Fibroblast of mammary gland (primary cell): ENCODE results near the gene UST.

Source experiments
- DNase-seq: peaks from one replicate; pipeline ENCODE4 v3.0.0-alpha.2; 2010; ENCODE audit warnings: low read depth
- H3K4me3 ChIP-seq: 2 replicates; pipeline ENCODE4 v1.5.1; 2011; ENCODE audit warnings: low read depth, mild to moderate bottlenecking, low read length, moderate library complexity; ENCODE audit not compliant: control insufficient read depth
- TF ChIP-seq, protein P1 (sequence below): conservative IDR thresholded peaks from 2 replicates; pipeline ENCODE4 v1.5.1; 2011; ENCODE audit warnings: low read depth, low read length, inconsistent platforms; ENCODE audit not compliant: control insufficient read depth, insufficient read depth

Gene UST

DNA sequence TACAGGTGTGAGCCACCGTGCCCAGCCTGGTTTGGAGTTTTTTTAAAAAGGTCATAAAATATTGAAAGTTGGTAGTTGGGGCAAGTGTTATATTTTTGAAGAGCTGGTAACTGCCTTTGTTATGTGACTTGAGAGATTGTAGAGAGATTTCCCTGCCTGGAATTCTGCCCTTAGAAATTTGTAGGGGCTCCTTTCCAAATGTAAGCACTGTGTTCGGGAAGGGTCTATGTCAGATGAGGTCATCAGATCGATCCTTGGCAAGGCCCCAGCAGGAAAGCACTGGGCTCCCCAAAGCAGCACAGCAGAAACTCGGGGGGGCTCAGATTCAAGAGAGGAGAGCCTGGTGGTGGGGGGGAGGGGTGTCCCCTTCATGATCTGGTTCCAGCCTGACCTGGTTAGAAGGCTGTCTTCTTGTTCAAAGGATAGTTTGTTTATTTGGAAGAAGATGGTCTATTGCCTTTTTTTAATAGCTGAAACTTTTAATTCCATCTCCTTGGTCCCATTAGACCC is 220.2 kb downstream of the UST start:
- TF ChIP-seq, protein P1, sequence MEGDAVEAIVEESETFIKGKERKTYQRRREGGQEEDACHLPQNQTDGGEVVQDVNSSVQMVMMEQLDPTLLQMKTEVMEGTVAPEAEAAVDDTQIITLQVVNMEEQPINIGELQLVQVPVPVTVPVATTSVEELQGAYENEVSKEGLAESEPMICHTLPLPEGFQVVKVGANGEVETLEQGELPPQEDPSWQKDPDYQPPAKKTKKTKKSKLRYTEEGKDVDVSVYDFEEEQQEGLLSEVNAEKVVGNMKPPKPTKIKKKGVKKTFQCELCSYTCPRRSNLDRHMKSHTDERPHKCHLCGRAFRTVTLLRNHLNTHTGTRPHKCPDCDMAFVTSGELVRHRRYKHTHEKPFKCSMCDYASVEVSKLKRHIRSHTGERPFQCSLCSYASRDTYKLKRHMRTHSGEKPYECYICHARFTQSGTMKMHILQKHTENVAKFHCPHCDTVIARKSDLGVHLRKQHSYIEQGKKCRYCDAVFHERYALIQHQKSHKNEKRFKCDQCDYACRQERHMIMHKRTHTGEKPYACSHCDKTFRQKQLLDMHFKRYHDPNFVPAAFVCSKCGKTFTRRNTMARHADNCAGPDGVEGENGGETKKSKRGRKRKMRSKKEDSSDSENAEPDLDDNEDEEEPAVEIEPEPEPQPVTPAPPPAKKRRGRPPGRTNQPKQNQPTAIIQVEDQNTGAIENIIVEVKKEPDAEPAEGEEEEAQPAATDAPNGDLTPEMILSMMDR, result no peak
- no peak for DNase-seq
- no peak overlapping the region for H3K4me3 ChIP-seq

DNA sequence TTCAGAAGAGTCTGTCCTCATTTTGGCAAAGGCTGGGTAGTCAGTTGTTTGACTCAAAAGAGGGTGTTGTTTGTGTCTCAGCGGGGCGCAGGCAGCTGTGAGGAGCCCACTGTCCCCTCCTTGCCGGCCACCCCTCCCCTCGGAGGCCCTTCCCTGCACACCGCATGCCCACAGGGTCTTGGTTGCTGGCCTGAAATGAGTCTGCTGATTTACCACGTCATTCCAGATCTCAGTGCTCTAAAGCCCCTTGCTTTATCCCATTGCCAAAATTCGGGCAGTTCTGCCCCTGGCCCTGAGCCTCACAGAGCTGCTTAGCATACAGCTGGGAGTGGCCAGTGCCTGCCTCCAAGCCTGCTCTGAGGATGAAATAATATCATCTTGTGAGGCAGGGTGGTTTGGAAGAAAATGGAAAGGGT is 220.7 kb downstream of the UST start:
- DNase-seq, result no peak
- TF ChIP-seq, protein P1, result no peak
- no peak overlapping the region for H3K4me3 ChIP-seq

DNA sequence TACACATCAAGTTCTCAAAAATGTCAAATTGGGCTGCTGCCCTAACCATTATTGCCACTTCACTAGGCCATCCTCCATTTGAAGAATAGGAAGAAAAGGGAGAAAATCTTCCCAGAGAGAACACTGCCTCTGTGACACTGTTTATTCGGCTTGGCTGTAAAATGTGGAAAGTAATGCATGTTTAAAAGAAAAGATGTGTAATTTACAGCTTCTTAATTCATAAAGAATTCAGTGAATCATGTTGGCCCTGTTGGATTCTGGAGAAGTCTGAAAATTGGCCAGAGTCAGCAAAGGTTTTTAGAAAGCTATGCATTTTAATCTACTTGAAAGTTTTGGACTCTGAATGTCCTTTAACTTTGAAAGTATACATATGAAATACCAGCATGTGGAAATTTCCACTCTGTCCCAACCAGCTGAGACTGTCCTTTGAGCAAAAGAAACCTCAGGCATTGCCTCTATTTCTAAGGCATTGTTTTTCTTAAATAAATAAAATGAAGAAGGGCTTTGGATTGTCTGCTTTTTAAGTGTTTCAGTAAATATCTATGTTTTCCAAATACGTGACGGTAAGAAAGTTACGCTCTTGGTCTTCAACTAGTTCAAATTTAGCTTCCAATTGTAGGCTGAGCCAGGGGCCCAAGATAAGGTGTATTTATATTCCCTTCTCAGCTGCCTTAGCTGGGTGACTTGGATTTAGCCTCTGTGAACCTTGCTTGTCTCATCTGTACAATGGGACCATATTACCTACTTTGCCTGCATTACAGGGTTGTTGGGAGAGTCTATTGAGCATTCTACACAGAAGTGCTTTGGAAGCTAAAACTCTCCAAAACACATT is 222.2 kb downstream of the UST start:
- DNase-seq, result peak; percentile 27

DNA sequence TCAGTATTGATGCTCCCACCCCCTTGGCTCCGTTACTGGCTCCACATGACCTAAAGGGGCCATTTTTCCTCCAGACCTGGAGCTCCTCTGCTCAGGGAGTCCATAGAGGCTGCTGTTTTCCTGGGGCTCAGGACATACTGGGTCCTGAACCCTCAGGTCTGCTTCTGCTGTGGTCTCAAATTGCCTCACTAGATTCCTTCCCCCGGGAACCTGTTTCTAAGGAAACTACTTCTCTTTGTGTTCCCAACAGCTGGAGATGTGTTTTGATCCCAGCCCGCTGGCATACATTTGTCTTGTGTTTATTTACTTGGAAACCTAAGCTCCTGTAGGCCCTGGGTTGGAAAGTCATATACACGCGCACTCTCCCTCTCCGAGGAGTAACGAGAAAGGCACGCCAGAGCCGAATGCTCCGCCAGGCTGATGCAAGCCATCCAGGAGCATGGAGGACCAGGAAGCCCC is 222.8 kb downstream of the UST start:
- DNase-seq, result peak; percentile 60
- TF ChIP-seq, protein P1, result no peak

More for the DNA sequence above, 222.2 kb downstream of the UST start:
- H3K4me3 ChIP-seq, result no peak overlapping the region
- TF ChIP-seq, protein P1, result no peak

DNA sequence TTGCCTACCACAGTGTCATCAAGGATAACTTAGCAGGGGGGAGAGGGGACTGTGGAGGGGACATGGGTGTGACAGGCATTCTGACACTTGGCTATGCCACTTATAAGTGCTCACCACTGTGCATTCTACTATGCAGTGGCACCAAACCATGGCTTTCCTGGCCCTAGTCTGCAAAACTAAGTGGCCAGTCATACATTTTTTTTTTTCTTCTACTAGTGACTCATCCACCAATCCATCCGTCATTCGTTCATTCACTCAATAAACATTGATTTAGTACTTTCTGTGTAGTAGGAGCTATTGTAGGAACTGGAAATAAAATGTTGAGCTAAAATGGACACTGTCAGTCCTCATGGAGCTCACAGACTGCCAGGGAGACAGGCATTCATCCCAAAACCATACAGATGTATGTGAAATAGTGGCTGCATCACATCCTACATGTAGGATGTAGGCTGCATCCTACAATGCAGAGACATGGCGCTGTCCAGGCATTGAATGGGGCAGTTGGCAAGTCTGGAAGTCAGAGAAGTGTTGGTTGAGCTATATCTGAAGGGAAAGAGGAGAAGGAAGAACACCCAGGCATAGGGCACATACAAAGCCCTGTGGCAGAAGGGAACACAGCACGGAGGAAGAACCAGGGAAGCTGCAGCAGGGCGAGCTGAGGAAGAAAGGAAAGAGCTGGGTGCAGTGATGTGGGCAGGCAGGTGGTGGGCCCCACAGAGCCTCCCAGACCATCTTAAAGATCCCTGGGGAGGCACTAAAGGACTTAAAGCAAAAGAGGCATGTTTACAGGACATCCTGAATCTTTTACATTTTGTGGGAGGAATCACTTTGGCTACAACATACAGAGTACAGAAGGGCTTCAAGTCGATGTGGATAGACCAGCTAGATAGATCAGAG is 224.4 kb downstream of the UST start:
- TF ChIP-seq, protein P1, result no peak
- H3K4me3 ChIP-seq, result no peak overlapping the region
- peak; percentile 42 for DNase-seq

More for the DNA sequence above, 222.8 kb downstream of the UST start:
- H3K4me3 ChIP-seq, result no peak overlapping the region

DNA sequence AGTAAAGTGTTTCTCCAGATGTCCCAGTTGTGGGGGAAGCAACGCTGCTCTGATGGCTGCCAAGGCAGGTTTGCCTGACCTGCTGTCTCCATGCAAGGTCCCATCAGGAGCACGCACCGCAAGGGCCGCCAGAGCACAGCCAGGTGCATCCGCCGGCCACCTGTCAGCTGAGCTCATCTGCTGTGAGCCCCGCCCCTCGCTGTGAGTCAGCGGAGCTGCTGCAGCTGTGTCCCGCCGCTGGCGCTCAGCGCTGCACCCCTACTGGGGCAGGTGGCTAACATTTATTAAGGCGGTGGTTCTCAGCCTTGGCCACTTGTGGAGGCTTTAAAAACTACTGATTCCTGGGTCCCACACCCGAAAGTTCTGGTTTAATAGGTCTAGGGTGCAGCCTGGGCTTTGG is 225.7 kb downstream of the UST start:
- H3K4me3 ChIP-seq, result no peak overlapping the region
- TF ChIP-seq, protein P1, result no peak
- peak; percentile 11 for DNase-seq
